Inflammatory macrophage treated with lipopolysaccharide for 4 hours (primary cell): ENCODE measurements around the gene DIP2B.
A peak's percentile ranks its signal among the peaks of the same experiment; 100 is the strongest.
"Not testable (repeated sequence)": the region's sequence is repeated elsewhere in the genome, so short reads cannot be mapped to it uniquely, and the experiment has no call there.

Source experiments
- DNase-seq: peaks from one replicate; pipeline ENCODE4 v3.0.0-alpha.2; 2020

DIP2B gene

GRCh38 chr12:50521781-50522180 is 17.0 kb downstream of the DIP2B start:
- not testable (repeated sequence) for DNase-seq

DNA sequence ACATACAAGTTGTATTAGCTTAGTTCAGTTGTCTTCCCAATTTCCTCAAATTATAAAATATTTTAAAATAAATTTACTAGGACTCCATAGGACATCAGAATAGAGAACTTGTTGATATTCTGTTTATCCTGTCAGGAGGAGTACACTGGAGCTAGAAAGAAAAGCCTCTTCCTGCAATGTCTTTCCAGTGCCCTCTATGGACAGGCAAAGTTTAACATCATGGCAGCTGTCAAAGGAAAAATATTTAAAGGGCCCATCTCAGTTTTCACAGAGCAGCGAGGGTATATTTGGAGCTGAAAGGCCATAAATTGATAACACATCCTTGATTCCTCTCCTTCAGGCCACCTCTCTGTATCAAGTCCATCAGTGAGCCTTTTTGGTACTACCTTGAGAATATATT is 19.0 kb downstream of the DIP2B start:
- no peak for DNase-seq

GRCh38 chr12:50524621-50525020 is 19.8 kb downstream of the DIP2B start:
- peak; percentile 29 for DNase-seq

DNA sequence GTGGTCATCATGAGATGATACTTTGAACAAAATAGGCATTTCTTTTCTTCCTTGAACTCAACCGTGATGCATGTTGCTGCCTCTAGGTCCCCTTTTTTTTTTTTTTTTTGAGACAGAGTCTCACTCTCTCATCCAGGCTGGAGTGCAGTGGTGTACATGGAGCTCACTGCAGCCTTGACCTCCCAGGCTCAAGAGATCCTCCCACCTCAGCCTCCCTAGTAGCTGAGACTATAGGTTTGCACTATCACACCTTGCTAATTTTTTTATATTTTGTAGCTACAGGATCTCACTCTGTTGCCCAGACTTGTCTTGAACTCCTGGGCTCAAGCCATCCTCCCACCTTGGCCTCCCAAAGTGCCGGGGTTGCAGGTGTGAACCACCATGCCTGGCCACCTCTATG is 20.6 kb downstream of the DIP2B start:
- no peak for DNase-seq

DNA sequence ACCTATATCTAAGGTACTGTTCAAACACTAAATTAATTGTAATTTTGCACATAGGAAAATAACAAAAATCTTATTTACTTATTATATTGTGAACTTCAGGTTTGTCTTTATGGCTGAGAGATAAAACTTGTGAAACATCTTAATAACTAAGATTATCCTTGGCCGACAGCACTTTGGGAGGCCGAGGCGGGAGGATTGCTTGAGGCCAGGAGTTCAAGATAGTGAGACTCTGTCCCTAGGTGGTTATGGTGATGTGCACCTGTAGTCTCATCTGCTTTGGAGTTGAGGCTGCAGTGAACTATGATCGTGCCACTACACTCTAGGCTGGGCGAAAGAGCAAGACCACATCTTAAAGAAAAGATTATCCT is 22.6 kb downstream of the DIP2B start:
- no peak for DNase-seq

GRCh38 chr12:50528800-50529199 is 24.0 kb downstream of the DIP2B start:
- DNase-seq = no peak

- DNase-seq = peak; percentile 76
Observed at GRCh38 chr12:50529345-50529744, 24.6 kb downstream of the DIP2B start.

GRCh38 chr12:50530532-50530931 is 25.7 kb downstream of the DIP2B start:
- DNase-seq = no peak

- no peak for DNase-seq
Observed at GRCh38 chr12:50533203-50533584, 28.4 kb downstream of the DIP2B start.

DNA sequence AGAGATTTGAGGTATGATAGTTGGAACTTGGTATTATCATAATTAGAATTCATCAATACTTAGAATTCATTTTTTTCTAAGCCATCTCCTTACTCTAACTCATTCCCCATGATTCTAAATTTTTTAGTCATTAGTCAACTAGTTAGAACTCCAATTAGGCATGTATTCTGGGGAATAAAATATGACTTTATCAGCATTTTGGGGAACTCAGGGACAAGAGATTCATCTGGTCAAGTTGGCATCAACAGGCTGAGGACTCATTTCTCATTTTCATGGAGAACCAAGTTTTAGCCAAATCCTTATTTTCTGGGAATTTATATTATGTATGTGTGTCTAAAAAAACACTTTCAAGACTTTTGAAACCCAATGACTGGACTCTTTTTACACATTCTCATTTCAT is 29.2 kb downstream of the DIP2B start:
- DNase-seq = no peak

DNA sequence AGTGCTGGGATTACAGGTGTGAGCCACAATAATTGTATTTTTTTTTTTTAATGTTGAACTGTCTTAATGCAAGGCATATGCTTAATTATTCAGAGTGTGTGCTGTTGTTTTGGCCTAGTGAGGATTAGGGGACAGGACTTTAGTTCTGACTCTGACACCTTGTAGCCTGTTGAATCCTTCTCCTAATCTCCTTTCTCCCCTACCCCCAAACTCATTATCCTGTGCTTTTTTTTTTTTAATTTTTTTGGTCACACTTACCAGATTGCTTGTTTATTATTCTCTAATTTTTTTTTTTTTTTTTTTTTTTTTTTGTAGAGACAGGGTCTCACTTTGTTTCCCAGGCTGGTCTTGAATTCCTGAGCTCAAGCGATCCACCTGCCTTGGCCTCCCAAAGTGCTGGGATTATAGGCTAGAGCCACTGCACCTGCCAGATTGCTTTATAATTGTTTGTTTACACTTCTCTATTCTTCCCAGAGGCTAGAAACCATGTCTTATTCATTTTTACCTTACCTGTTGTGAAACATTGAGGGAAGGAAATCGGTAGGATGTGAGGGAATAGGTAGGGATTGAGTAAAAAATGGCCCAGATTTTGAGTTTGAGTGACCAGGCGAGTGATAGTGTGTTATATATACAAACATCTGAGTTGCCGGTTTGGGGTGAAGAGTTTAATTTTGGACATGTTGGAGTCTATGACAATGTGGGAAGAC is 32.2 kb downstream of the DIP2B start:
- no peak for DNase-seq

- DNase-seq = peak; percentile 88
Observed at GRCh38 chr12:50537538-50537919, 32.7 kb downstream of the DIP2B start.

DNA sequence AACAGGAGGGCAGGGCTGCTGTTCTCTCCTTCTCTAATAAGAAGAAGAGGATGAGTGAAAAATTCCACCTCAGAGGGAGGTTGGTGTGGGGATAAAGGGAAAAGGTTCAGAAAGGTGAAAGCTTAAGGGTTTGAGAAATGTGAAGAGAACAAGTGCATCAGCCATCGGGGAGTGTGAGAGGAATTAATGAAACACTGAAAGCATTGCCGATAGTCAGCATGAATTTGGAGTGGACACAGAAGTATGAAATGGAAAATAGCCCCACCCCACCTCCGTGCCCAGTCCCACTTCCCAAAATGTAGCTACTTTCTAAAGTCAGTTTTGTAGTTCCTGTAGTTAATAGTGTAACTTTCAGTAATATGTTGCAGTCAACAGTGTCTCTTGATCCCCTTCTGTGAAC is 33.4 kb downstream of the DIP2B start:
- peak; percentile 84 for DNase-seq

DNA sequence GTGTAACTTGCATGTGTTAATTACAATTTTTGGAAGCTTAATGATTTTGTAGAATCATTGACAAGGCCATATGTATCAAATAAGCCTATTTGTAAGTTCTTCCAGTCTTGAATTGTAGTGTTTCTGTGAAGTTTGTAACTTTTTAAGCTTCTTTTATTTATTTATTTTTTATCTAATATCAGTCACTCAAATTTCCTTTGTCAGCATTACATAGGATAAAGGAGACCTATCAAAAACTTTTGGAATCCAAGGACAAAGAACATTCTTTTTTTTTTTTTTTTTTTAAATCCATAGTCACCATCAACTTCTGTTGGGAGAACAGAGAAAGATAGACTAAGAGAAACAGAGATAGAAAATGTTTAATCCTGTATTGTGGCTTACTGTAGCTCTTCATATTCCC is 36.4 kb downstream of the DIP2B start:
- no peak for DNase-seq

- DNase-seq = no peak
Observed at GRCh38 chr12:50542448-50542847, 37.7 kb downstream of the DIP2B start.

DNA sequence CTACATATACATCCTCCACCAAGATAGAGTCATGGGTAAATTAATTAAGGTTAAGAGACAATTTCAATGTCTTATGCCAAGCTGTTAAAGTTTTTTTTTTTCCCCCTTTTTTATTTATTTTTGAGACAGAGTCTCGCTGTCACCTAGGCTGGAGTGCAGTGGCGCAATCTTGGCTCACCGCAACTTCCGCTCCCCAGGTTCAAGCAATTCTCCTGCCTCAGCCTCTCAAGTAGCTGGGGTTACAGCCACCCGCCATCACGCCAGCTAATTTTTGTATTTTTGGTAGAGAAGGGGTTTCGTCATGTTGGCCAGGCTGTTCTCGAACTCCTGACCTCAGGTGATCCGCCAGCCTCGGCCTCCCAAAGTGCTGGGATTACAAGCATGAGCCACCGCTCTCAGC is 38.4 kb downstream of the DIP2B start:
- not testable (repeated sequence) for DNase-seq

- DNase-seq = no peak
Observed at GRCh38 chr12:50545213-50545612, 40.4 kb downstream of the DIP2B start.

DNA sequence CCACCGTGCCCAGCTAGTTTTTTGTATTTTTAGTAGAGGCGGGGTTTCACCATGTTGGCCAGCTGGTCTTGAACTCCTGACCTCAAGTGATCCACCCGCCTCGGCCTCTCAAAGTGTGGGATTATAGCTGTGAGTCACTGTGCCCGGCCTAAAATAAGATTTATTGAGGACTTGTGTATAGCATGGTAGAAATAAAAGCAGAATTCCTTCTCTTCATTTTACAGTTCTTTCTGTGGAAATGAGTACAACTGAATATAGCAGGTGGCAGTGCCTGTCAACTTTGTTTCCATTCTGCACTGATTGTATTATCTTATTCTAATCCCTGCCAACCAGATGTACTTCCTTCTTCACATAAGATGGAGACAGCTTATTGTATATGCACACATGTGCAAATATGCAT is 41.0 kb downstream of the DIP2B start:
- DNase-seq = peak; percentile 27

GRCh38 chr12:50546441-50547318 is 41.9 kb downstream of the DIP2B start:
- no peak for DNase-seq

GRCh38 chr12:50547742-50548141 is 43.0 kb downstream of the DIP2B start:
- no peak for DNase-seq

DNA sequence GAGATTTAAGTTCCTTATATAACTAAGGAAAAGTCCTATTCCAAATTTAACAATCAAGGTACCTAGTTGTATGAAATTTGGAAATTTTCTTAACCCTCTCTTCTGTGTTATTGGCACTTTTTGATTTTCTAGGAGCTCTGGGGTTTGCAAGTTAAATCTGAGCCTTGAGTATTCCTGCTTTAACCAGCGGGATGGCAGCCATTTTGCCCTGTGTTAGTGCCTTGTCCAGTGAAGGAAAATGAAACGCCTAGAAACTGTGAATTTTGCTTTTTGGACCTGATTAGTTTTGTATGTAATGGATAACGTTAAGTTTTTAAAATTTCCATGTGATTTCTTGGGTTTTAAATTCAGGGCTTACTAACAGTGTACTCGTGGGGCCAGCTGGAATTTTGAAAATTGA is 45.1 kb downstream of the DIP2B start:
- no peak for DNase-seq

DNA sequence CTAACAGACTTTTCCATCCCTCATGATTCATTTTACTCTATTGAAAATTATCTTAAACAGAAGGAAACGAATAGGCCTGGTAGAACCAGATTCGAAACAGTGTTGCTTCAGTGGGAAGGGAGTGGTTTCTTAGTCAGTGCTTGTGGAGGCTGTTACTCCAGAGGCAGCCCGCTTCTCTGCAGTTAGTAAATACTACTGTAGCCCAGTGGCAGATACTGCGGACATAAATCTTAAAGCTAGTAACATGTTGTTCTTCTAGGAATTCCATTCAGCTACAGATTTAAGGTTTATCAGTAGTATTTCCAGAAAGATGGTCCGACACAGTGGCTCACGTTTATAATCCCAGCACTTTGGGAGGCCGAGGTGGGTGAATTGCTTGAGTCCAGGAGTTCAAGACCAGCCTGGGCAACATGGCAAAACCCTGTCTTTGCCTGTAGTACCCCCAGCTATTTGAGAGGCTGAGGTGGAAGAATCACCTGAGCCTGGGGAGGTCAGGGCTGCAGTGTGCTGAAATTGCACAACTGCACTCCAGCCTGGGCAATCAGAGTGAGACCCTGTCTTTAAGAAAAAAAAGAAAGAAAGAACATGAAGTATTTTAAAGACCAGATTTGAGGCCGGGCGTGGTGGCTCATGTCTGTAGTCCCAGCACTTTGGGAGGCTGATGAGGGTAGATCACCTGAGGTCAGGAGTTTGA is 45.9 kb downstream of the DIP2B start:
- peak; percentile 80 for DNase-seq

DNA sequence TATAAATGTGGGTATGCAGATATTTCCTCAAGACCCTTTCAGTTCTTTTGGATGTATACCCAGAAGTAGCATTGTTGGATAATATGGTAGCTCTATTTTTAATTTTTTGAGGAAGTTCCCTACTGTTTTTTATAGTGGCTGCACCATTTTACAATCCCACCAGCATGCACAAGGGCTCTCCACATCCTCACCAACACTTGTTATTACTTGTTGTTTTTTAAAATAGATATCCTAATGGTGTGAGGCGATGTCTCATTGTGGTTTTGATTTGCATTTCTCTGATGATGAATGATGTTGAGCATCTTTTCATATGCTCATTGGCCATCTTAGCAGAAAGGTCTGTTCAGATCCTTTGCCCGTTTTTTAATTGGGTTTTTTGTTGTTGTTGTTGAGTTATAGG is 47.1 kb downstream of the DIP2B start:
- no peak for DNase-seq

GRCh38 chr12:50554651-50555050 is 49.9 kb downstream of the DIP2B start:
- DNase-seq = no peak
